Lower leg skin (tissue), 3 donors: Measurements from ENCODE around the gene DBH.

Experiments used
- CTCF ChIP-seq, 3 donors: fragments of 450-650 bp; IDR thresholded peaks; one replicate each; pipeline ENCODE4 v1.5.1; 2016; ENCODE audit warnings: antibody characterized with exemption in 3 of 3, mild to moderate bottlenecking in 3 of 3, moderate library complexity in 2 of 3
- POLR2A ChIP-seq, 2 donors: fragments of 450-650 bp; IDR thresholded peaks; one replicate each; pipeline ENCODE4 v1.6.1; 2016 to 2017; ENCODE audit warnings: antibody characterized with exemption in 2 of 2, mild to moderate bottlenecking in 1 of 2, moderate library complexity in 1 of 2

DNA sequence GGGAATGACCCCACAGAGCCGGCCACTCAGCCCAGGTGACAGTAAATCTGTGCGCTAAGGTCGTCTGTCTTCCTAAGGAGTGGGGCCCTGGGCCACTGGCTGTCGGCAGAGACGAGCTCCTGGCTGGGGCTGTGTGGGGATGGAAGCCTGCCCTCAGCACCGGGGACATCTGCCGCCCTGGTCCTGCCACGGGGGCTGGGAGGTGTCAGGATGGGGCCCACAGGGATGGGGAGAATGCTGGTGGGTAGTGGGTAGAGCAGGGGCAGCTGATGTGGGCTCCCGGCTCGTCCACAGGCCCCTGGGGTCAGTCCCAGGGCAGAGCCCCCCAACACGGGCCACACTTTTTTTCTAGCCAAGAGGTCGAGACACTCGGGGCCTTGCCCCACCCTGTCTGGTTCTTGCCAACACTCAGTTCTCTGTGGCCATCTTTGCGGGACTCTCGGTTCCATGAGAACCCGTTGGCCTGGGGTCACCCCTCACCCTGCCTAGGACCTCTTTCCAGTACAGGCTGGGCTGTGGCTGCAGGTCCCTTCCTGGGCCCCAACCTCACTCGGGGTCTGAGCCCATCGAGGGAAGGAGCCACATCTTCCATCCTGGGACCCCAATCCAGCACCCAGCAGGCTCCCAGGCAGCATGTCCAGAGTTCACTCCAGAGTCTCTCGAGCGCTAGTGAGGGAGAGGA lies 45.0 kb downstream of the DBH start:
- TF ChIP-seq CTCF (IDR thresholded peaks at IDR 0.05) (no peak), POLR2A (IDR thresholded peaks at IDR 0.05) (no peak)
